ENCODE data around the gene ATOX1.

DNA sequence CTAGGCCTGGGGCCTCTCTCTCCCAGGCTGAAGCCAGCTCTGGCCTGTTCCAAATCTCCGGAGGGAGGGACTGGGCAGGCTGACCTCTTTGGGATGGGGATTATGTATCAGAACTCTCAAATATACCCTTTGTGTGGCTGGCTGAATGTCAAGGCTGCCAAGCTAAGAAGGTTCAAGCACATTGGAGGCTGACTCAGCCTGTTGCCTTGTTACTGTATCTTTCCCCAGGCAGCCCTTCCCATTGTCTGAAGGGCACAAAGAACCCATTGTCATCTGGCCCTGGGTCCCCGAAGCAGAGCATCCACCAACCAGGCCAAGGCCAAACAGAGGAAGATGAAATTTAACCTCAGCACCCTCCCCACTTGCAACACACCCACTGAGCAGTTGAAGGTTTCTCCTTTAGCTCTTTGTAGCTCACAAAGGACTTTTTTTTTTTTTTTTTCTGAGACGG lies 64.4 kb downstream of the ATOX1 start:
- TF ChIP-seq CTCF (conservative IDR thresholded peaks at IDR 0.05), result no peak
- no peak for TF ChIP-seq ZFX (IDR thresholded peaks at IDR 0.05)
